NCI-H460 (cell line): ENCODE measurements around the gene IGSF21. TPM values are rescaled to one million over a fixed set of nuclear protein-coding genes. Genes with fewer than 3 reads are reported as not detected.

Experiments
- DNase-seq: peaks from one replicate; pipeline ENCODE4 v3.0.0-alpha.2; 2016; ENCODE audit warnings: low read depth; ENCODE audit errors: extremely low read depth
- total RNA-seq: library from RNA; depleted of rRNA; stranded (reverse); fragments of >200 nt; shearing (Covaris generic); gene quantifications from 2 replicates; pipeline ENCODE4 v1.2.3, GENCODE V29; 2014

IGSF21 gene
- total RNA-seq, 1 experiment from 2014 or later: not detected

DNA sequence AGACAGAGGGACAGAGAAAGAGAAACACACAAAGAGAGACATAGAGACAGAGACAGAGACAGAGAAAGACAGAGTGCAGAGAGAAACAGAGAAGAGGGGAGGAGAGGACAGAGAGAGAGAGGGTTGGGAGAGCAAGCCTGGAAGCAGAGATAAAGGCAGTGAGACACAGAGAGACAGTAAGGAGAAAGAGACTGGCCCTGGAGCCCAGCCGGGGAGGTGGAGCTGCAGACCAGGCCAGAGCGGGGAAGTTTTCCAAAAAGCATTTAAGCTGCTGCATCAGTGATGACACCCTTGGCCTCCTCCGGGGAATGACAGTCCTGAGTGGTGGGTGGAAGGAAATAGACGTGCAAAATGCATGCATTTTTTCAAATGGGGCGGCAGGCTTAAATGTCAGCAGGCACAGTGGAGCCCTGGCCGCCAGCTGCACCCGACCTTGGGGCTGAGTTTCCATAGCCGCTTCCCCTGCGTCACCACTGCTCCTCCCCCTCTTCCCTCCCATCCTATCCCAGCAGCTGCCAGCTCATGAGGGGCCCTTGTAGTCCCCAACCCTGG, 277.7 kb downstream of the IGSF21 start:
- DNase-seq: no peak

DNA sequence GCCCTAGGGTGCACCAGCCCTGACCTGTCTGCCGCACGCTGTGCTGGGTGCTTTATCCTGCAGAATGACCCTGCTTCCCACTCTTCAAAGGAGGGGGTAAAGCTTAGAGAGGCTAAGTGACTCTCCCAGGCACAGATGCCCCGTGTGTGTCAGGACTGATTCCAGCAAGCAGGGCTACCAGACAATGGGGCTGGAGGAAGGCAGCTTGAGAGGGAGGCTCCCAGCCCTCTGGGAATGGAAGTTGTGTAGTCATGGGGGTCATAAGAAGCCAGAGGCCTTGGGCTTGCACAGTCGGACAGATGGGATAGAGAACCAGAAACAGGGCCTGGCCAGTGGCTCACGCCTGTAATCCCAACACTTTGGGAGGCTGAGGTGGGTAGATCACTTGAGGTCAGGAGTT, 279.0 kb downstream of the IGSF21 start:
- DNase-seq: no peak

DNA sequence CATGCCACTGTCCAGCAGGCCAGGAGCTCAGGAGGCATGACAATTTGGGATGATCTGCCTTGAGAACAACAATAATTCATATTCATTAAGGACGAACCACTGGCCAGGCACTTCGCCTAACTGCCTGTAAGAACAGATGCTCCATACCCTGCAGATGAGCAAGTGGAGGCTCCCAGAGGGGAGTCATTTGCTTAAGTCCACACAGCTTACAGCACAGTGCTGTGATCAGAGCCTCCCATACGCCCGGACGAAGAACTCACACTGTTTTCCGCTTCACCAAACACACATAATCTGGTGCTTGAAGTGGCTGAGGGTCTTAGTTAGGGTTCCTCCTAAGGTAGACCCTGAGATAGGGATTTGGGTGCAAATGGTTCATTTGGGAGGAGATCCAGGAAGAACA, 279.7 kb downstream of the IGSF21 start:
- no peak for DNase-seq

DNA sequence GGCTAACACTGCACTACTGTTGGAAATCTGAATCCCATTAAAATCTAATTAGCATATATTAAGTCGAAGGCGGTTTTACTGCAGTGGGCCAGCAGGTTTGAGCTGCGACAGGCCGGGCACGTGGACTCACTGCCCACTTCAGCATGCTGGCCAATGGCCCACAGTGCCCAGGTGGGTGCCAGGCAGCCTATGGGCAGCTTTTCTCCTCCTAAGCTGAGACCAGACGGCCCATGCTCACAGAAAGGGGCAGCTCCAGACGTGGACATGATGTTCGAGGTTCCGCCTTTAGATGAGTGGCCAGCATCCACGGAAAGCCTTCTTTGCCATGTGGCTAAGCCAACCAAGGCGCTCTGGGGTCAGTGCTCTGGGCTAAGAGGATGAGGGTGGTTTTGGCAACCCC, 283.4 kb downstream of the IGSF21 start:
- no peak for DNase-seq

DNA sequence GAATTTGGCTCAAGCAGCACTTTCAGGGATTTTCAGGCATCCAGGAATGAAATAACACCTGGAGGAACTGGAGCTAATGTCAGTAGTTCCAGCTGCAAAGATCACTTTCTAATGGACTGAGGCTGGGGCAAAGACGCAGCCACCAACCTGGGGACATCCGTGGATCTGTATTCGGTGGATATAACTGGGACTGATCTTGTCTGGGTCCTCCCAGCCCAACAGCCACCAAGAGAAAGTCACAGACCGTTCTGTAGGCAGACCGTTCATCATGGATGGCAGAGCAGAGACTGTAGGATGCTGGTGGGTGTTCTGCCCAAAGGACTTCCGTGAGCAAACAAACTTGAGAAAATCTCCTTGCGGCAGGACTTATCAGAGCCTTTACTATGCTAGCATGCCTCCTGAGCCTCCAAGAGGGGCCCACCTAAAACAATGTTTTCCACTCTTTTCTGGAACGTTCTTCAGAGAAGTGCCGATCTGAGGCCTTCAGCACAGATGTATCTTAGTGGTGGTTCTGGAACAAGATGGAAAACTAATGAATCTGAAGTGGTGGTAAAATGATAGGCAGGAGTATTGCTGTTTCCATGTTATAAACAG, 287.1 kb downstream of the IGSF21 start:
- no peak for DNase-seq

DNA sequence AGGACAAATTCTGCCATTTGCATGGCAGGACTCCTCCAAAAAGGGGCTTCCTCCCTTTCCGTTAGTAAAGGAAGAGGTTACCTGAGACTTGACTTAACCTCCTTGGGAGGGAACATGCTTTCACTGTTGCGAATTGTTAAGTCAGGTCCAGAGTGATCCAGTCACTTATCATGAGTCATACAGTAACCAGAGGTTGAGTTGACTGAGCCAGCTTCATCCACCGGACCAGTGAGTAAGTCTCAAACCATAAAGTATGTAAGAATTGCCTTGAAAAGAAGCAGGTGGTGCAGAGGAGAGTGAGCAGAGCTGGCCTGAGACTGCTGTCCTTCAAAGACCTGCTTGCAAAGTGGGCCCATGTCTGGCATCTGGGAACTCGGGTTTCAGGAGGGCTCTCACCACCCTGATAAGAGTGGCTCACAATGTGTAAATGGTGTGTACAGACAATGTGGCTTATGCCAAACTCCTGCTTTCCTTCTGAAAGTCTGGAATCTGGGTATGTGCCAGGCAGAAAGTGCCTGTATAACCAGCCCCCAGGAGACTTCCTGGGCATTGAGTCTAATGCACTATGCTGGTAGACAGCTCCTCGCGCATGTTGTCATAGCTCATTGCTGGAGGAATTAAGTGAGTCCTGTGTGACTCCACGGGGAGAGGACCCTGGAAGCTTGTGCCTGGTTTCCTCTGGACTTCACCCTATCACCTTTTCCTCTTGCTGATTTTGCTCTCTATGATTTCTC, 288.8 kb downstream of the IGSF21 start:
- DNase-seq: no peak

DNA sequence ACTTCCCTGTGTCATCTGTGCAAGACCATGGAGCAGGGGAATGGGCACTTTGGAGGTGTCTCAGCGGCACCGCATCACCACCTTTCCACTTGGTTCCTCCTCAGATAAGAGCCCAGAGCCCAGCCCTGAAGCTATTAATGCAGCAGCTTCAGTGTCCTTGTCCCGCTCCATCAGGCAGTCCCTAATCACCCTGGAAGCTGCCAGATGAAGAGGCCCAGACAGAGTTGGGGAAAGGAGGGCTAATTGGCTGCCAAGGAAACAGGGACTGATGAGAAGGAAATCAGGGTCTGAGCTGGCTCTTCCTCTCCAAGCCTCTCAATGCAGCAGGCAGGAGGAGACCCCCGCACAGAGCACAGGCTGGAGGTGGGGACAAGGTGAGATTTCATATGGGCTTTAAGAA, 290.0 kb downstream of the IGSF21 start:
- DNase-seq: no peak

DNA sequence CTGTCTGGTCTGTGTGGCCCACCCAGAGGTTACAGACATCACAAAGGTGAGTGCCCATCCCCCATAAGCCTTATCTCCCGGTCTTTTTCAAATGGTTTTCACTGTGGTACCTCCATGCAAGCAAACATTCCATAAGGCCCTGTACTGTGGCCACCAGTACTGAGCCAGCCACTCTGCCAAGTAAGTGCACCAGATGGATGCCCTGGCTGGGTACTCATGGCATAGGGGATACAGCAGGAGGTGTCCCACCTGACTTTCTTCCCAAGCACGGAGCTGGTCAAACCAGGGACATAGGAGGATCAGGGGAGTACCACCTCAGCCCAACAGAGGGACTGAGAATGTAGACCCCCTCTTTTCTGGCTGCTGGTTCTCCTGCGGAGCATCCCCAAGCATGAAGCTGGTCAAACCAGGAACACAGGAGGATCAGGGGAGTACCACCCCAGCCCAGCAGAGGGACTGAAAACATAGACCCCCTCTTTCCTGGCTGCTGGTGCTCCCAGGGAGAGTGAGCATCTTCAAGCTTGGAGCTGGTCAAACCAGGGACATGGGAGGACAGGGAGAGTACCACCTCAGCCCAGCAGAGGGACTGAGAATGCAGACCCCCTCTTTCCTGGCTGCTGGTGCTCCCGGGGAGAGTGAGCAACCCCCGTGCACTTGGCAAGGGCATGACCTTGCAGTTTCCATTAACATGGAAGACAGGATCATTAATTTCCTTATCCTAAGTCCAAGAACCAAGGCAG, 291.4 kb downstream of the IGSF21 start:
- no peak for DNase-seq

DNA sequence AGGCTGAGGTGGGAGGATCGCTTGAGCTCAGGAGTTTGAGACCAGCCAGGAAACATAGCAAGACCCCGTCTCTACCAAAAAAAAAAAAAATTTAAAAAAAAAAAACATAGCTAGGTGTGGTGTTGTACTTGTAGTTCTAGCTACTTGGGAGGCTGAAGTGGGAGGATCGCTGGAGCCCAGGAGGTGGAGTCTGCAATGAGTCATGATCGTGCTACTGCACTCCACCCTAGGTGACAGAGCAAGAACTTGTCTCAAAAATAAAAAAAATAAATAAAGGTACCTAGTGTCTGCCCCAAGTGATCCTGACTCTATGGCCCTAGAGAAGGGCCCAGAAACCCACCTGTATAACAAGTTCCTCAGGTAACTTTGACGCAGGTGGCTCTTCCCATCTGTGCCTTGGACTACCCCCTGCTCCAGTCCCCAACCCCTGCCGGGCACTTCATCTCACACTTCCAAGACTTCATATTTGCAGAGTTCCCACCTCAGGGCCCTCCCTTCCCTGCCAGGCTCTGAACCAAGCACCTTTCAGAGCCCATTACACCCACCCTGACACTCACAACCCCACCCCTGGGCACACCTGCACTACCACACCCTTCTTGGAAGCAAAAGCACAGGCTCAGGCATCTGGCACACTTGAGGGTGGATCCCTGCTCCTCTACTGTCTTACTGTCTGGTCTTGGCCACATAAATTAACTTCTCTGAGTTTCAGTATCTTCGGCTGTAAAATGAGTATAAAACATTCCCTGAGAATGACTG, 292.9 kb downstream of the IGSF21 start:
- DNase-seq: no peak

DNA sequence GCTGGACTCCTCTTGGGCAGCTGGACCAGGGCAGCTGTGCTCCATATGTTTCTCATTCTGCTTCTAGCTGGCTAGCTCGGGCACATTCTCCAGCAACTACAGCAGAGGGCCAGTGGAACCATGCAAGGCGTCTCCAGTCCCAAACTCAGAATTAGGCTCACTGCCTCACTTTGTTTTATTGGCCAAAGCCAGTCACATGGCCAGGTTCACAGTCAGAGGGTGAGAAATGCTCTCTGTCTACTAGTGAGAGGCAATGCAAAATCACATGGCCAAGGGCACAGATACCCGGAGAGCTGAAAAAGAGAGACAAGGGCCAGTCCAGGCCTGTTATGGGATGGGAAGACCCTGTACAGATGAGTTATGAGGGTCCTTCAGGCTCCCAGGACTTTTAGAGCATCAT, 294.3 kb downstream of the IGSF21 start:
- no peak for DNase-seq

DNA sequence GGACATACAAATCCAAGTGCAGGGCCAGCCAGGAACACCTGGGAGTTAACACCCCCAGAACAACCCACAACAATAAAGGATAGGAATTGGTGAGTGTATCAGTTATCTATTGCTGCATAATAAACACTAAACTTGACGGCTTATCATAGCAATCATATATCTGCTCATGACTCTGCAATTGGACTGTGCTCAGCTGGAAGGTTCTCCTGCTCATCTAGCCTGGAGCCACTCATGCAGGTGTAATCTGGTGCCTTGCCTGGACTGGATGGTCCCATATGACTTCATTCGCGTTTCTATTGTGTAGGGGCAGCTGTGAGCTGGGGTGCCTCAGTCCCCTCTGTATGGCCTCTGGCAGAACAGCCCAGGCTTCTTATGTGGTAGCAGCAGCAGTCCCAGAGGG, 296.9 kb downstream of the IGSF21 start:
- DNase-seq: no peak

DNA sequence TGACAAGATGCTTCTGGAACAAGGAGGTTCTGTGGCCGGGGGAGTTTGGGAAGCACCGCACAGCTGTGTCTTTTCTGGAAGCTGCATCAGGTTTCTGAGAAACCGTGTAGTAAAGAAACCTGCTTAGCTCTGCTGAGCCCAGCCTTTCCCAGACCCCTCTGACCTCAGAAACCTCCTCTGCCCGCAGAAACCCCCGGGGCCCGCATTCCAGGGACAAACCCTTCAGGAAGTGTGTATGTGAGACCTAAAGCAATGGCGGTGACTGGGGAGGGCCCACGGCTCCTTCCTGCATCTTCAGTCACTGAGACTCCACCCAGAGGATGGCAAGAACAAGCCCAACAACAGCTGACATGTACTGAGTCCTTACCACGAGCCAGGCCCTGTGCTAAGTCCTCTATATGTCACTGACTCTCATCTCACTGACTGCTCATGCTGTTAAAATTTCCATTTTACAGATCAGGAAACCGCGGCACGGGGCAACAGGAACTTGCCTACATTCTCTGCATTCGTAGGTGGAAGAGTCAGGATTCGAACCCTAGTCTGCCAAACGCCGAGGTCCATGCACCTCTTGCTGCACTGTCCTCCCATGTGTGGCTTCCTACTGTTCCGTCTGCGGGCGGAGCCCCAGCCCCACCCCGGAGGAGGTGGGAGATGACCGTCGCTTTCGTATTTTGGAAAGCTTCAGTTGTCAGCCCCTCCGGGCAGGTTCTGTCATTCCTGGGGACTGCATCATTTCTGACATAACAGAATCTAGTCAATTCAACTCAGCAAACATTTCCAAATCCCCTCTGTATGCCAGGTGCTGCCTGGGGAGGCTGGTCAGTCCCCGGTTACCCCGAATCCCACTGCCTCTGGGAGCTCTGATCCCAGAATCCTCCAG, 299.8 kb downstream of the IGSF21 start:
- DNase-seq: no peak

DNA sequence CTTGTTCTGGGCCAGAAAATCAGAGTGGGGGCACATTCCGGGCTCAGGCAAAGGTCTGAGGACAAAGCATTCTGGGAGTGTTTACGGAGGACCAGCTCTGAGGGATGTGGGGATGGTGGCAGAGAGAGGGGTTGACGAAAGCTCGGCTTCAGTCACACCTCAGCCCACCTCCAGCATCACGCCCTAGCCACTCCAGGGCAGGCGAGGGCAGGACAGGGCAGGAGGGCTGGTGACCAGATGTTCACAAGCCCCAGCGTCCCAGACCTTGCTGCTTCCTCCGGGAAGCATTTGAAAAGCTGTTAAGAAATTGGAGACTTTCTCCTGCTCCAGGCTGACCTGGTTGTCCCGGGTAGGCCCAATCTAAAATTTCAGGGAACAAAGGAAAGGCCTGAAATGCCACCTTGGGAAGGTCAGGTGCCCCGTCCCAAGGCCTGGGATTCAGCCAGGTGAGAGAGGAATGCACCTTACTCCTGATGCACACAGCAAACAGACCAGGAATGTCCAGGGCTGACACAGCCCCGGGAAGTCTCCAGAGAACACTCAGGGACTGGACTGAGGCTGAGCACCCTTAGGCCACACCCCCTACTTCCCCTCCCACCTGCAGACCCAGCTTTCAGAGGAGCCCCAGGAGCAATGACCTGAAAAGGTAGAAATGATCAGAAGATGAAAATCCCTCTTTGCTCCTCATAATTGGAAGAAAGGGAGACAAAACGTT, 301.2 kb downstream of the IGSF21 start:
- no peak for DNase-seq

DNA sequence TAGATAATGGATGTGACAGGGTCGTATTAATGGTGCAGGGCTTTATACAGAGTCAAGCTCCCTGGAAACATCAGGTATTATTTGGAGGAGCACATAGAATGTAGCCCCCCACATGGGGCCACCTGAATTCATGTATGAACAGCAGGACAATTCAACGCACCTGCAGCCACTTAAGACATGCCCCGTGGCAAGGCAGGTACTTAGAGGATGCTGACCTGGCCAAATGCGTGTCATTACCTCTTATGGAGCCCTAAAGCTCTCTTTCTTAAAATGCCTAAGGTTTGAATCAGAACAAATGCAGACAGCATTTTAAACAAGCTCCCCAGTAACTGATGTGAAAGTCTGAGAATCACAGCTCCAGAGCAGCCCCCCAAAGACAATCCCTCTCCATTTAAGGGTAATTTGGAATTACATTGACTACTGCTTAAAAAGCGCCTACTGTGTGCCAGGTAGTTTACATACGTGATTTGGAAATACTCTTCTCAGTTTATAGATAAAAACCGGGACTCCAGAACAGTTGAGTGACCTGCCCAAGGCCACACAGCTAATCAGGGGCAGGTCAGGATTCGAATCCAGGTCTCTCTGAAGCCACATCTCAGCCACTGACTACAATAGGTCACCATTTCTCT, 302.1 kb downstream of the IGSF21 start:
- no peak for DNase-seq

DNA sequence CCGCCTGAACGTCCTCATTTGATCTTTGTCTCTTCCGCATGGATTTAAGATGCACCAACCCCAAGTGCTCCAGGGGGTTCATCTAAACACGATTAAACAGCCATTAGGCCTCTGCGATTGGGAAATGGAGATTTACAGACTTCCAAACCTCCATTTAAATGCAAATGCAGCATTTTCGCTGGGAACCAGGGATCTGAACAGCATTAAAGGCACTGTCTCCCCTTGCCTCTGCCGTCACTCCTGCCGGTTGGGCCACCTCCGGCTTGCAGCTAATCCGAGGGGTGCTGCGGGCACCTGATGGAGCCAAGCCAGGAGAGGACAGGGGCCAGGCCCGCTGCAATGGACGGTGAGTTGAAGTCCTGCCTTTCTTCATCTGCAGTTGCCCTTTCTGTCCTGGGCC, 302.8 kb downstream of the IGSF21 start:
- DNase-seq: no peak

DNA sequence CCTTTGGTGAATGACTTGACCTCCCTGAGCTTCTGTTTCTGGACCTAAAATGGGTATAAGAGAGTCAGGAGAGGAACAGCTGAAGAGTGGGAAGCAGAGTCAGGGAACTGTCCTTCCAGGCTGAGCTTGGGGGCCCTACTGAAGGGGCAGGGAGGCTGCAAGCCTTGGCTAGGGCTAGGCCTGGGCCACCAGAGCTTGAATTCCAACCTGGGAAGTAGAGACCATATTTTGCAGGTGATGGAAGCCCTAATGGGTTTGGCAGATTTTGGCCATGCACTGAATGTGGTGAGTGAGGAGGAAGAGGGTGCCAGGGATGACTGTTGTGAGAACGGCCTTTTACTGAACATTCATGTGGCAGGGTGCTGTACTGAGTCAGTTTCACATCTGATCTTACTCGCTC, 303.7 kb downstream of the IGSF21 start:
- no peak for DNase-seq

DNA sequence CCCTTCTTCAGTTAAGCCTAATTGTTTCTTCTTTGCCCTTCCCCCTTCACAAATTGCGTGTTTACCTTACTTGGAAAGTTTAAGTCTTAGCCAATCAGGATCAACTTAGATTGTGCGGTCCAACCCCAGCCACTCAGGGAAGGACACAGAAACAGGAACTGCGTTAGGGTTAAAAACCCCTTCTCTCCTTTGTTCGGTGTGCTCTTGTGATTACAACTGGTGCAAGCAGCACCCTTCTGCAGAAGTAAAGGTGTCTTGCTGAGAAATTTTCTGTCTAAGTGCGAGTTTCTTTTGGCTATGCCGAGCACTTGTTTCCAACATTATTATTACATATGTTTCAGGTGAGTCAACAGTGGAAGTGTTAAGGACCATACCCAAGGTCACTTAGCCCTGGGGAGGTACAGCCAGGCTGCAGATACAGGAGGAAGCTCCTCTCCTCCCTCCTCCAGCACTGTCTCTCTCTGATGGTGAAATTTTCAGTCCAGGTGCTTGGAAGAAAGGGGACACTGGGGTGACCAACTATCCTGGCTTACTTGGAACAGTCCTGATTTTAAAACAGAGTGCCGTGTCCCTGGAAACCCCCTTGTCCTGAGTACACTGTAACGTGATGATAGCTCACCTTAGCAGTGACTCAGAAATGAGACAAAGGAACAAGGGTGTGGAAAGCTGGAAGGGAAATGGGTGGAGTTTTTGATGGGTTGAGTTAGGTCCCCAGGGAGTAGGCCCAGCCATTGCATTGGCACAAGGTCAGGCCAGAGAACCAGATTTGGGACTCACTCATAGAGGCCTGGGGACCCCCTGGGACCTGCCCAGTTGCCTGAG, 304.4 kb downstream of the IGSF21 start:
- no peak for DNase-seq

DNA sequence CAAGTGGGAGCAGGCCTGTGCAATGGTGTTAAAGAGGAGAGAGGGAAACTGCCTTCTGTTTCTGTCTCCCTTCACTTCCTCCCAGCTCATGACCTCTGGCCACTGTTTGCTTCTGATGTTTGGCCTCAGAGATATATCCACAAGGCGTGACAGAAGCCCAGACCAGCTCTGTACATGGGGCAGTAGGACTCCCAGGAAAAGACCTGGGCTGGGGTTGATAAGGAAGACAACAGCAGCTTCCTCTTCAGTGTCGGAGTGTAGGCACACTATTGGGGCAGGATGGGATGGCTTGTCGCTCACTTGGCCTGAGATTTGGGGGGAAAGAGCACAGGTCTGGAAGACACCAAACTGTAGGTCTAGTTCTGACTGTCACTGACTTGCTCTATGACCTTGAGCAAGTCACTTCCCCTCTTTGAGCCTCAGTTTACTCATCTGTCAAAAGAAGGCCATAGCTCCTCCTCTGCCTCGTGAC, 305.3 kb downstream of the IGSF21 start:
- DNase-seq: no peak
